BJ (cell line): ENCODE results near the gene POLR2I. TPM values are rescaled to one million over a fixed set of nuclear protein-coding genes. Genes with fewer than 3 reads are reported as not detected.

Experiments used
- CTCF ChIA-PET: fragments of 350-600 bp; formaldehyde crosslinking; extraction: SDS; loops from one replicate; lab custom pipeline; 2021; ENCODE audit warnings: antibody characterized with exemption, inconsistent platforms; lab: Yijun Ruan, JAX
- POLR2A ChIA-PET: fragments of 300-600 bp; sonication (Branson Sonifier 250); formaldehyde crosslinking; extraction: SDS; loops from one replicate; lab custom pipeline; 2021; ENCODE audit warnings: antibody characterized with exemption; lab: Charles Lee
- DNase-seq: peaks from one replicate; pipeline ENCODE4 v3.0.0-alpha.2; 2011; ENCODE audit warnings: low read depth
- H3K27me3 ChIP-seq: 2 replicates; pipeline ENCODE4 v1.6.0; 2011; ENCODE audit warnings: low read length; ENCODE audit not compliant: control insufficient read depth, insufficient read depth
- H3K36me3 ChIP-seq: 2 replicates; pipeline ENCODE4 v1.5.1; 2011; ENCODE audit warnings: low read length; ENCODE audit not compliant: control insufficient read depth, insufficient read depth
- H3K4me3 ChIP-seq: 2 replicates; pipeline ENCODE4 v1.5.1; 2011; ENCODE audit warnings: low read depth, mild to moderate bottlenecking, control low read depth, low read length
- polyA plus RNA-seq: library from polyadenylated mRNA; depleted of rRNA; stranded (reverse); fragments of >200 nt; gene quantifications from 2 replicates; pipeline ENCODE4 v1.2.3, GENCODE V29; 2011
- TF ChIP-seq, protein P1 (sequence below): IDR thresholded peaks from 2 replicates; pipeline ENCODE4 v1.5.1; 2011; ENCODE audit warnings: low read depth, mild to moderate bottlenecking, control low read depth, inconsistent platforms, low read length, moderate library complexity; ENCODE audit not compliant: insufficient read depth

Gene POLR2I
- polyA plus RNA-seq, 1 experiment: 94.0 TPM

GRCh38 chr19:36113894-36114720, 568 bp downstream of the POLR2I start:
- no peaks in the 10 kb centered on the region for H3K27me3 ChIP-seq
- no peak for DNase-seq
- CTCF ChIA-PET: interaction anchor here (0.6 to 4.5 kb wide), 5 partner anchors 13 to 461 kb away, joined by 3 to 24 read pairs (median 6); no protein-coding TSS in a partner anchor
- POLR2A ChIA-PET: interaction anchor here (1.0 to 1.2 kb wide), 2 partner anchors 14 to 101 kb away, joined by 3 to 8 read pairs; partner anchors contain the start of genes ZNF146 and ZNF565
- H3K36me3 ChIP-seq: peaks cover 11% of the 10 kb centered on the region
- TF ChIP-seq, protein P1, sequence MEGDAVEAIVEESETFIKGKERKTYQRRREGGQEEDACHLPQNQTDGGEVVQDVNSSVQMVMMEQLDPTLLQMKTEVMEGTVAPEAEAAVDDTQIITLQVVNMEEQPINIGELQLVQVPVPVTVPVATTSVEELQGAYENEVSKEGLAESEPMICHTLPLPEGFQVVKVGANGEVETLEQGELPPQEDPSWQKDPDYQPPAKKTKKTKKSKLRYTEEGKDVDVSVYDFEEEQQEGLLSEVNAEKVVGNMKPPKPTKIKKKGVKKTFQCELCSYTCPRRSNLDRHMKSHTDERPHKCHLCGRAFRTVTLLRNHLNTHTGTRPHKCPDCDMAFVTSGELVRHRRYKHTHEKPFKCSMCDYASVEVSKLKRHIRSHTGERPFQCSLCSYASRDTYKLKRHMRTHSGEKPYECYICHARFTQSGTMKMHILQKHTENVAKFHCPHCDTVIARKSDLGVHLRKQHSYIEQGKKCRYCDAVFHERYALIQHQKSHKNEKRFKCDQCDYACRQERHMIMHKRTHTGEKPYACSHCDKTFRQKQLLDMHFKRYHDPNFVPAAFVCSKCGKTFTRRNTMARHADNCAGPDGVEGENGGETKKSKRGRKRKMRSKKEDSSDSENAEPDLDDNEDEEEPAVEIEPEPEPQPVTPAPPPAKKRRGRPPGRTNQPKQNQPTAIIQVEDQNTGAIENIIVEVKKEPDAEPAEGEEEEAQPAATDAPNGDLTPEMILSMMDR: no peak; the same call in 1 of the 2 replicates
- peak overlapping the region; percentile 98 for H3K4me3 ChIP-seq

GRCh38 chr19:36113425-36113824, 1.2 kb downstream of the POLR2I start:
- peaks cover 10% of the 10 kb centered on the region for H3K36me3 ChIP-seq
- peak overlapping the region; percentile 98 for H3K4me3 ChIP-seq
- H3K27me3 ChIP-seq: no peaks in the 10 kb centered on the region
- POLR2A ChIA-PET: no interaction called here
- TF ChIP-seq, protein P1: no peak
- CTCF ChIA-PET: interaction anchor here (0.6 to 4.5 kb wide), 4 partner anchors 14 to 462 kb away, joined by 3 to 24 read pairs (median 9); no protein-coding TSS in a partner anchor
- DNase-seq: no peak

- CTCF ChIA-PET: interaction anchor here (0.6 kb wide), 1 partner anchor 16 kb away, joined by 3 read pairs; no protein-coding TSS in a partner anchor
- TF ChIP-seq, protein P1: no peak
- no peaks in the 10 kb centered on the region for H3K27me3 ChIP-seq
- POLR2A ChIA-PET: no interaction called here
- DNase-seq: no peak
- no peak overlapping the region for H3K4me3 ChIP-seq
- H3K36me3 ChIP-seq: peaks cover 10% of the 10 kb centered on the region
These were observed 2.0 kb downstream of the POLR2I start for GRCh38 chr19:36112678-36113077.

DNA sequence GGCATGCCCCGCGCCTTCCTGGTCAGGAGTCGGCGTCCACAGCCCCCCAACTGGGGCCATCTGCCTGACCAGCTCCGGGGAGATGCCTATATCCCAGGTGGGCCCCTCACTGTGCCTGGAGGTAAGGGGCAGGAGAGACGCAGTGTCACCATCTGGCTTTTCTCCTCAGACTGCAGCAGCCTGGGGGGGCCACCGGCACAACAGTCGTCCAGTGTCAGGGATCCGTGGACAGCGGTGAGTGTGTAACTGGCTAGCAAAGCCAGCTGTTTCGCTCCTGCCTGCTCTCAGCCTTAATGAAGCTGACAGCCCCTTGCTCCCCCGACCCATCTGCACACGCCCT, 3.5 kb downstream of the POLR2I start:
- POLR2A ChIA-PET: no interaction called here
- Histone ChIP-seq H3K36me3 (peaks cover 10% of the 10 kb centered on the region), H3K27me3 (no peaks in the 10 kb centered on the region), H3K4me3 (no peak overlapping the region)
- CTCF ChIA-PET: interaction anchor here (1.0 kb wide), 1 partner anchor 50 kb away, joined by 3 read pairs; no protein-coding TSS in a partner anchor
- TF ChIP-seq, protein P1: no peak
- DNase-seq: no peak

GRCh38 chr19:36110487-36111199, 4.0 kb downstream of the POLR2I start, which contains the start of gene OVOL3:
OVOL3 (plus strand) TSS chr19:36111143; CDS start chr19:36111203, 60 bp downstream.
- Histone ChIP-seq H3K36me3 (peaks cover 10% of the 10 kb centered on the region), H3K4me3 (no peak within 1 kb of the TSS), H3K27me3 (no peaks in the 10 kb centered on the region)
- DNase-seq: no peak
- TF ChIP-seq, protein P1: no peak
- POLR2A ChIA-PET: no interaction called here
- CTCF ChIA-PET: interaction anchor here (1.0 kb wide), 1 partner anchor 50 kb away, joined by 3 read pairs; no protein-coding TSS in a partner anchor
